Testis (tissue), 2 donors: ENCODE data around the gene CALML3.

Experiments used
- CTCF ChIP-seq, 3 experiments: fragments of 450-650 bp in 2 of 3; fragments of 200-600 bp in 1 of 3; sonication (generic) in 1 of 3; IDR thresholded peaks; one replicate each; pipeline ENCODE4 v1.5.1; 2016 to 2019; ENCODE audit warnings: antibody characterized with exemption in 3 of 3, mild to moderate bottlenecking in 2 of 3, moderate library complexity in 1 of 3
- POLR2A ChIP-seq: fragments of 450-650 bp; IDR thresholded peaks from one replicate; pipeline ENCODE4 v1.6.1; 2017; ENCODE audit warnings: antibody characterized with exemption, mild to moderate bottlenecking, moderate library complexity

- TF ChIP-seq CTCF (IDR thresholded peaks at IDR 0.05) (no peak), POLR2A (no peak)
These were observed 17.1 kb upstream of the CALML3 start for GRCh38 chr10:5507649-5508131.
